GM19324 (cell line): Measurements from ENCODE around the gene HIC1.

Experiments
- ATAC-seq: cut with Tn5 transposase; IDR thresholded peaks from one replicate; pipeline ENCODE4 v1.9.1; 2021; ENCODE audit warnings: mild to moderate bottlenecking, moderate library complexity; ENCODE audit not compliant: unreplicated experiment, low FRiP score

Gene HIC1

GRCh38 chr17:2095536-2095910 is 40.6 kb downstream of the HIC1 start:
- ATAC-seq, result no peak

DNA sequence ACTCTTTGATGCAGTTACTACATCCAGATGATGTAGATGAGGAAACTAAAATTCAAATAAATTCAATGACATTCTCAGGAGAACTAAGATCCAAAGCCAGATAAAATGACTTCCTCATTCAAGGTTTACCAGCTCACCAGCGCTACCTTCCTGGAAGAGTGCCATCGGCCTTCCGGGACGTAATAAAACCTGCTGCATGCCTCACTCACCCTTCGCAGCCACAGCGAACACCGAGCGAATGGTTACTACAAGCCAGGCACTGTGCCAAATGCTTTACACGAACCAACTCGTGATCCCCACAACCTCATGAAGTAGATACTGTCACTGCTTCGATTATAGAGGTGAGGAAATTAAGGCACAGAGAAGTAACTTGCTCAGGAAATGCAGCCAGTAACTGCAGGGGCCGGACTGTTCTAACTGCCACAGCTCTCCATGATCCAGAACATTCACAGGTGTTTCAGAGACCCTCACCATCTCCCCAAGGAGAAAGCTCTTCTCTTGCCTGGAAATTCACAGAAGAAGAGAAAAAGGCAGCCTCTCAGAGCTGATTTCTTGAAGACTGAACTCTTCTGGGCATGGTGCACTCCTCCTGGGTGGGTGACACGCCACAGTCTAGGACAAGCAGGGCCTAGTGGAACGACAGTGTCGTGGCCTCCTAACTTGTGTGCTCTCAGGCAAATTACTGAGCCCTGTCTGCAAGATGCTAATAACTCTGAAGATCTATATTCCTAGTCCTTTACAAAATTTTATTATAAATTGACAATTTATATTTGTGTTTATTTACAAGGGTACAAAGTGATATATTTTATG is 46.8 kb downstream of the HIC1 start:
- ATAC-seq, result no peak

- ATAC-seq, result no peak
Measured at GRCh38 chr17:2102931-2103809, 48.3 kb downstream of the HIC1 start.

DNA sequence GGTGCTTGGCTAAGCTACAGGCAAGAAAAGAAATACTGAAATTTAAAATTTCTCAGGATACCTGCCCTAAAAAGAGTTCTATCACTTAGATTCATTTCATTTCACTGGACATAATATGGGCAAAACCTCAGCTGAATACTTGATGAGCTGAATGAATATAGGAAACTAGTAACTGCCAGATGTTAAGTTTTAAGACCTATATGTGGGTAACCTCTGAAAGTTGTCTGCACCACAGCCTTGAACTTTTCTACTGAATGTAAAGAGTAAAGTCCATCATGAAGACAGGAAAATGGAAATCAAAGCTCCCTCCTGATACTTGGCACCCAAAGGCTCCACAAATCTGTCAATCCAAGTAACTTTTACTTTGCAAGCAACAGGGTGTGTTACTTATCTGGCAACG is 50.8 kb downstream of the HIC1 start:
- ATAC-seq, result no peak

GRCh38 chr17:2106308-2106955 is 51.5 kb downstream of the HIC1 start:
- ATAC-seq, result no peak

- no peak for ATAC-seq
Measured at GRCh38 chr17:2107050-2107449, 52.1 kb downstream of the HIC1 start.

DNA sequence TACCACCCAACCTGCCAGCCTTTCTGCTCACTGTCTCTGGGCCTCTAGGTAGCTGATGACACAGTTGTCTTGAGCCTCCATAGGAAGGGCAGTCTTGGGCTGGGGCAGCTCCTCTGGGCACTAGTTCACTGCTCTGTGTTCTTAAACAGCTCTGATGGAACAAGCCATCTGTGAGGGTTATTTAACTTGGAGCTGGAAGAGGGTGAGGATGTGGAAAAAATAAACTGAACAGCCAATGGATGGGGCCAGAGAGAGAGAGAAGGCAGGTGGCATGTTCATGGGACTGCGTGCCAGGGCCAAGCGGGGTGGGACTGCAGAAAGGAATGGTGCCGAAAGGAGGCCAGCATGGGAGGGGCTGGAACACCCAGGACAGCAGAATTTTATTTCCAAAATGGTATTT is 52.6 kb downstream of the HIC1 start:
- no peak for ATAC-seq

- ATAC-seq, result no peak
Measured at GRCh38 chr17:2108170-2108569, 53.3 kb downstream of the HIC1 start.

GRCh38 chr17:2110436-2110835 is 55.5 kb downstream of the HIC1 start:
- no peak for ATAC-seq

DNA sequence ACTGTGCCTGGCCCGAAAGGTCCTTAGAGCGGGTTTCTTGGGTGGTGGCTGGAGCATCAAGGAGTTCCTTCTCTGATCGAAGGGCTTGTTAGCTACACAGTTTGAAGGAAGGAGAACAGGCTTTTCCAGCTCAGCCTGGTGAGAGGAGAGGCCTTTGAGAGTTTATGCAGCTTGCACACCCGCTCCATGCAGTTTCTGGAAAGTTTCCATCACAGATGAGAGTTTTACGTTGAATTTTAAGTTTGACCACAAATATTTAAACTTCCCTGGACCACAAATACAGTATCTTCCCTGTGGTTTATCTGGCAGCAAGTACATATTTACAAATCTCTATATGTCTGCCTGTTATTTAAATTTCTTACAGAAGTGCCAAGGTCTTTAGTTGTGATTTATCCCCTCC is 56.8 kb downstream of the HIC1 start:
- ATAC-seq, result no peak
